Measurements from ENCODE around the gene GPRC5B.

The GPRC5B gene

GRCh38 chr16:19868421-19868820 lies 16.2 kb downstream of the GPRC5B start:
- DNase-seq = no peak

- no peak for DNase-seq
Measured at GRCh38 chr16:19864566-19864965, 20.1 kb downstream of the GPRC5B start.

- no peak for DNase-seq
Measured at GRCh38 chr16:19863990-19864389, 20.7 kb downstream of the GPRC5B start.

- no peak for DNase-seq
Measured at GRCh38 chr16:19861811-19862327, 22.8 kb downstream of the GPRC5B start.

- DNase-seq = no peak
Measured at GRCh38 chr16:19861133-19861532, 23.5 kb downstream of the GPRC5B start.

GRCh38 chr16:19860166-19861041 lies 24.2 kb downstream of the GPRC5B start:
- no peak for DNase-seq

- no peak for DNase-seq
Measured at GRCh38 chr16:19859603-19860002, 25.0 kb downstream of the GPRC5B start.

GRCh38 chr16:19859166-19859565 lies 25.5 kb downstream of the GPRC5B start:
- no peak for DNase-seq

GRCh38 chr16:19858340-19859018 lies 26.2 kb downstream of the GPRC5B start:
- no peak for DNase-seq

GRCh38 chr16:19857593-19858339 lies 26.9 kb downstream of the GPRC5B start:
- no peak for DNase-seq

- DNase-seq = no peak
Measured at GRCh38 chr16:19856120-19856519, 28.5 kb downstream of the GPRC5B start.

- DNase-seq = no peak
Measured at GRCh38 chr16:19854543-19854876, 30.1 kb downstream of the GPRC5B start.

- no peak for DNase-seq
Measured at GRCh38 chr16:19853742-19854542, 30.7 kb downstream of the GPRC5B start.

GRCh38 chr16:19853132-19853741 lies 31.4 kb downstream of the GPRC5B start:
- no peak for DNase-seq

- DNase-seq = no peak
Measured at GRCh38 chr16:19851476-19851875, 33.2 kb downstream of the GPRC5B start.

- DNase-seq = no peak
Measured at GRCh38 chr16:19850131-19850817, 34.4 kb downstream of the GPRC5B start.

GRCh38 chr16:19848756-19849155 lies 35.9 kb downstream of the GPRC5B start:
- no peak for DNase-seq

- DNase-seq = no peak
Measured at GRCh38 chr16:19846436-19846835, 38.2 kb downstream of the GPRC5B start.

- DNase-seq = no peak
Measured at GRCh38 chr16:19844945-19845641, 39.6 kb downstream of the GPRC5B start.

- DNase-seq = no peak
Measured at GRCh38 chr16:19843371-19843770, 41.3 kb downstream of the GPRC5B start.

Measured in NCI-H524 treated with DMSO at 0.1 percent for 48 hours (cell line).